RCC 7860 (cell line): Measurements from ENCODE around the gene MLC1.

Experiments used
- DNase-seq: peaks from one replicate; pipeline ENCODE4 v3.0.0-alpha.2; 2015; ENCODE audit warnings: low spot score
- FAIRE-seq: peaks from 2 replicates; lab custom pipeline; 2012; peaks lifted over from hg19 to GRCh38; lab: Jason Lieb, UNC

Gene MLC1

DNA sequence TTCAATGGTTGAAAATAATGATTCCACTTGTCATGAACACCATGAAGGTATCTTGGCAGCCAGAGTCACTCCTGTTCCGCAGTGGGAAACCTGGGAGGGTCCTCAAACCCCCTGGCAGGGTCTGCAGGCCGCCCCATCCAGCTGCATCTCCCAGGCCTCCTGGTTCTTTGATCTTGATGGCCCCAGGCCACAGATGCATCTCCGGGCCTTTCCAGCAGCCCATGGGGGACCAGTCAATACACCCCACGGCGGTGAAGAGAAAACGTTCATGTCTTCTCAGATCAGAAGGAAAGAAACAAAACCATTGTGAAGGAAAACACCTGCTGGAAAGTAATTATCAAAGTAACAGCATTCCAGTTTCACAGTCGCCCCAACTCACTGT, 25.4 kb downstream of the MLC1 start:
- DNase-seq (no peak), FAIRE-seq (no peak)

GRCh38 chr22:50058906-50059880, 26.0 kb downstream of the MLC1 start:
- DNase-seq: no peak
- no peak for FAIRE-seq

DNA sequence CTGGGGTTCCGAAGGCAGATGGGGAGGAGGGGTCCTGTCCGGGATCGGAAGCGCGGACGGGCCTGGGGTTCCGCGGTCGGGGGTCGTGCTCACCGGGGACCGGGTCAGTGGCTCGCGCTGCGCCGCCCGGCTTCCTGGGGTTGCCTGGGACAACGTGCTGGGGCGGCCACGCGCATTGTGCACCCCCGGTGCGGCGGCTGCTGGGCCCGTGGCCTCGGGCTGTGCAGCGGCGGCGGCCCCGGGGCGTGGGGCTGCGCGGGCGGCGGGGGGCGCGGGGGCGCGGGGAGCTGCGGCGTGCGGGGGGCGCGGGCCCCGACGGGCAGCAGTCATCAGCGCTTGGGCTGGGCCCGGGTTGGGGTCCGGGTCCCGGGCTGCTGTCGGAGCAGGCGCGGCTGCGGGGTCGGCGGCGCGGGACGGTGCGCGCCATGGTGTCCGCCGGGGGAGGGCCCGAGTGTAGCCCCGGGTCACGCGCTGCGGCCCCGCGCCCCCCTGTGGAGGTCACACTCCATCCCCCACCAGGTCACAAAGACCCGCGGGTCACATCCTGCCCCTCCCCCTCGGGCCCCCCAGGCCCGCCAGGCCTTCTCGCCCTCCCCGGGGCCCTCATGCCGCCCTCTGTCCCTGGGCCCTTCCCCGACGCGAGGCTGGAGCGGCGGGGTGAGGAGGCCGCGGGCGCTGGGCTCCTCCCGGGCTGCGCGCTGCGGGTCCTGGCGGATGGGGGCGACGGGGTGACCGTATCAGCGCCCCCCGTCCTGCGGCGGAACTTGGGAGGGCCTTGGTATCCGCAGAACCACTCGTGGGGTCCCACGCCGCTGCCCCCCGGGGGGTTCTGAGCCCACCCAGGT, 26.9 kb downstream of the MLC1 start, which contains the start of gene TTLL8:
TTLL8 (minus strand) TSS at position 238 of the 845 bp plus-strand sequence.
- no peak for DNase-seq
- no peak for FAIRE-seq

- FAIRE-seq (no peak), DNase-seq (no peak)
These were observed 27.8 kb downstream of the MLC1 start for GRCh38 chr22:50057278-50058060.

DNA sequence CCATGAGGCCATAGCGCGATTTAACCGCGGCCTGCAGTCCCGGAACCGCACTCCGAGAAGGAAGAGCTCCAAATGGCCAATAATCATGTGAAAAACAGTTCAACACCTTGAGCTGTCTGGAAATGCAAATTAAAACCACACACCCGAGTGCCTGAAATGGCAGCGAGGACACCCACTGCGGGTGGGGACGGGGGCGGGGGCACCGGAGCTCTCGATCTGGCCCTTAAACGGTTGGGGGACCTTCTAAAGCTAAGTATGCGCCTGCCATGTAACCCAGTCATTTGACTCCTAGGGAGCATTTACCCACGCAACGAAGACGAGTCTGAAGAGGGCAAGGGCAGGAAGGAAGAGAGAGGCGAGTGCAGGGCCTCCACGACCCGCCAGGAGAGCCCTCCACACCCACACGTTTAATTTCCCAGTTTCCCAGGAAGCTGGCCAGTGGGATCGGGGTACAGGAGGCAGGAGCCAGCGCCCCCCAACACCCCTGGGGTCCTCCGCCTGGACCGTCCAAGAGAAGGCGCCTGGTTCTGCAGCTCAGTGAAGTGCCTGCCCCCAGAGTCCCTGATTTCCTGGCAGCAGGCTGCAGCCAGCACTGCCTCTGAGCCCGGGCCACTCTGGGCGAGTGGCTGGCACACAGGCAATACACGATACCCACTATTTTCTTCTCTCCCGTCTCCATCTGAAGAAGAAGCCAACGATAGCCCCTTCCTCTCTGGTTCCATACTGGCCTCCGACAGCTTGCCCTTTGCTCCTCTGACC, 28.8 kb downstream of the MLC1 start:
- FAIRE-seq (no peak), DNase-seq (no peak)

- no peak for FAIRE-seq
- DNase-seq: no peak
These were observed 31.4 kb downstream of the MLC1 start for GRCh38 chr22:50053861-50054260.

- DNase-seq: no peak
- no peak for FAIRE-seq
These were observed 33.3 kb downstream of the MLC1 start for GRCh38 chr22:50051930-50052329.

DNA sequence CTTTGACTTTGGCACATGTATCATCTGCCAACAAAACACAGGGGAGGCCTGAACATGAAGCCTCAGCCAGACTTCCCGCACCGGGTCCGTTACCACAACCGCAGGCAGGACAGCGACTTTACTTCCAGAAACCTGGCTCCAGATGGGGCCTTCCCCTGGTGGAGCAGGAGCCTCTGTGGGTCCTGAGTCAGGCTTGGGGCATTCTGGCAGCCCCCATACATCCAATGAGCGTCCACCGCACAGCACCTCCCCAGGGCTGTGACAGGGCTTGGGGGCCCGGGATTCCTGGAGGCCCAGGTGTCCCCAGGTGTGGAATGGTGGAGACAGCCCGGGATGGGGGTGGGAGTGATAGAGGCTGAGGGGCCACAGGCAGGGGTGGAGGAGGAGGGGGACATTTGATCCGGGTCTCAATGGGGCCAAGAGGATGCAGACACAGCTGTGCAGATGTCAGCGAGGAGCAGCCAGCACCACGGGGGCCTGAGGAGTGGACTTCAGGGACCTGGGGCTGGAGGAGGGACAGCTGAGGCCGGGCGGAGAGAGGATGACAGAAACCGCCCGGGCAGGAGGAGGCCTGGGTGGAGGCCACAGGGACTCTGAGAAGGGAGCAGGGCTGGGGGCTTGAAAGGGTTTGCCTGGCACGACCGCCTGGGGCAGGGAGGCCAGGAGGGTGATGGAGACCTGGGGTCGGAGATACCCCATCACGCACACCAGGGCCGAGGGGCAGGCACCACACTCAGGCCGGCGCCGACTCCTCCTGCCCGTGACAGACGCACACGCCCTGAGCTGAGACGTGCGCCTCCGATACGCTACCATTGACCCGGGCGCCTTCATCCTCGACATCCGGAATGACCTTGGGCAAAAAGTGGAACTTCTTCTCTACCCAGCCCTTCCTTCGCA, 35.7 kb downstream of the MLC1 start:
- DNase-seq (no peak), FAIRE-seq (no peak)

DNA sequence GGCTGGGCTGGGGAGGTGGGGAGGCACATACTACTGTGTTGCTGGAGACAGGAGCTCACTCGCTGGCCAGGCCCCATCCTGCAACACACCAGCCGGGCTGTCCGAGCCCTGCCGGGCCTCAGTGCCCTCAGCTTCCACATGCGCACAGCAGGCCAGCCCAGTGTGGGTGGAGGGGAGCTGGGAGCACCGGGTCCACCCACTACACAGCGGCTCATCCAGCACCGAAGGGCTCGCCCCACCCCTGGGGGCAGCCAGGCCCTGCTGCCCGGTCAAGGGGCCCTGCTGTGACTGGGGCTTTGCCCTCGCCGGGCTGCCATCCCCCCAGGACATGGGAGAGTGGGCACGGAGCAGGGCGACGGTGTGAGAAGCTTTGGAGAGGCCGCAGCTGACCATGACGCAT, 36.4 kb downstream of the MLC1 start:
- DNase-seq: no peak

DNA sequence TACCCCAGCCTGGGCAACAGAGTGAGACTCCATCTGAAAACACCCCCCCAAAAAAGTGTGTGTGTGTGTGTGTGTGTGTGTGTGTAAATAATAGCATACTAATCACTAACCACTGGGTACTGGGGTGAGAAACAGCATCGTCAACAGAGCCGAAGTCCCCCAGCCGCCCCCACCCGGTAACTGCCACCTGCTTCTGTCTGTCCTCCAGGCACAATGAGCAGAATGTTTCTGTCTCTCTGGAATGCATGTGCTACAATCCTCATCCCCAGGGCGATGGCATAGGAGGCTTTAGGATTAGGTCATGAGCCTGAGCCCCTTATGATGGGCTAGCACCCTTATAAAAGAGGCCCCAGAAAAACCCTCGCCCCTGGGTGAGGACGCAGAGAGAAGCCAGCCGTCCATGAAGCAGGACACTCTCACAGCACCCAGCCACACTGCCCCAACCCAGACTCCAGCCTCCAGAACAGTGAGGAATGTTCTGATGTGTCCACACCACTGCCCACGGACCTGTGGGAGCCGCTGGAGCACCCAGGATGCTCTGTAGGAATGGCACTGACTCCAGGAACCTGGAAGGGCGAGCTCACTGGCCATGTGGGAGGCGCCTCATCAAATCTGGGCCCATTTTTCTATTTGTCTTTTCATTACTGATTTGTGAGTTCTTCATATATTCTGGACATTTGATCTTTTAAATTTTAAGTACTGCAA, 37.0 kb downstream of the MLC1 start:
- DNase-seq: no peak
- FAIRE-seq: no peak

More for the DNA sequence above, 36.4 kb downstream of the MLC1 start:
- no peak for FAIRE-seq

DNA sequence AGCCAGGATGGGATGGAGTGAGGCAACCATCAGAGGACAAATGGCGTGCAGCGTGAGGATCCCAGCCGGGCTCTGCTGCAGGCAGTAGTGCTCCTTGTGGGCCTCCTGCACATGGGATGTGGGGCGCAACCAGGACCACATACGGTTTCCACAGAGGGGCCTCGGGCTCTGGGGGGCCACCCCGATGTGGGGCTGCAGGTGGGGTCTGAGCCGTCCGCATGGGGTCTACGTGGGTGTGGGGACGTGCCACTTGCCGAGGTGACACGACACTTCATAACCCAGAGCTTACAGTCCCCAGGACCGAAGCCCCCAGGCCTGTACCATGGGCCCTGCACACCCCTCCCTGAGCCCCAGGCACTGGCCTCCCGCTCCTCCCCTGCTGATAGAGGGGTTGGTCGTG, 37.9 kb downstream of the MLC1 start:
- FAIRE-seq: no peak

DNA sequence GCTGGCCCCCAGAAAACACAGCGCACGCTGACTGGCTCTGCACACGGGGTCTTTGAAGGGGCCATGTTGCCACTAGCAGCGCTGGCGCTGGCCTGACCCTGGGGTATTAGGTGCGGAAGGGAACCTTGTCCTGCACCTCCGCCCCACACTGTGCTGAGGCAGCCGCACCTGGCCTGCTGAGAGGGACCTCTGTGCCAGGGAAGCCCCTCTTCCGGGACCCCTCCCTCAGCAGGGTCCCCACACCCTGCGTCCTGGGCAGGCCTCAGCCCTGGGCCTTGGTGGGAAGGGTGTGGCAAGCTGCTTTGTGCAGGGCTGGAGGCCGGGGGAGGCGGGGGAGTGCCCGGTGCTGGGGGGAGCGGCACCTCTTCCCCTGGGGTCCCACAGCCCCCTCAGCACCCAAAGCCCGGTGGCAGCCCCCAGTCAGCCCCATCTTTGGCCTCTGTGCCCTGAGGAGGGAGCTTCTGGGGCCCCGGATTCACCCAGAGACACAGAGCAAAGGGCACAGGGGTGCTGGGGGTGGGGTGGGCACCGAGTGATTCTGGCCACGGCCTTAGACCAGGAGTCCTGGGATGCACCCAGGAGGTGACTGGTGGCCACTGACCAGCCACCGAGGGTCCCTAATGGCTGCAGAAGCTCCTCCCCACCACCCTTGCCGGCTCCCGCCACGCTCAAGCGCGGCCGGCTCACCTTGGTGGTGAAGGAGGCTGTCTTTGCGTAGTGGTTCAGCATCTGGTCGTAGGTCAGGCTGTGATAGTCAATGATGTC, 38.6 kb downstream of the MLC1 start:
- DNase-seq (no peak), FAIRE-seq (no peak)

More for the DNA sequence above, 37.9 kb downstream of the MLC1 start:
- no peak for DNase-seq

DNA sequence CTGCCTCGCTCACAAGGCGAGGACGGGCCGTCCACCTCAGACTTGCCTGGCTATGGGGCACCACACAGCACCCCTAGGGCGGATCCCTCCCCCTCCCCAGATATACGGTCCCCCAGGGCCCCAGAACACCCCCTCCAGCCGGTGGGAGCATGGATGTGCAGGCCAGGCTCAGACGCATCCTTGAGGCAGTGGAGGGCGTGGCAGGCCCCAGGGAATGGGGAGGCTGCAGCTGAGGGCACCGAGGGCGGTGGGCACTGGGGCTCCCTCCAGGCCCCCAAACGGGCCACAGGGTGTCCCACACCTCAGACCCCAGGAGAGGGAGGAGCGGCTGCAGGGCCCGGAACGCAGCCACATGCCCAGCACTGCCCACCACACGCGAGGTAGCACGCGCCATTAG, 39.2 kb downstream of the MLC1 start:
- FAIRE-seq: no peak
- no peak for DNase-seq

DNA sequence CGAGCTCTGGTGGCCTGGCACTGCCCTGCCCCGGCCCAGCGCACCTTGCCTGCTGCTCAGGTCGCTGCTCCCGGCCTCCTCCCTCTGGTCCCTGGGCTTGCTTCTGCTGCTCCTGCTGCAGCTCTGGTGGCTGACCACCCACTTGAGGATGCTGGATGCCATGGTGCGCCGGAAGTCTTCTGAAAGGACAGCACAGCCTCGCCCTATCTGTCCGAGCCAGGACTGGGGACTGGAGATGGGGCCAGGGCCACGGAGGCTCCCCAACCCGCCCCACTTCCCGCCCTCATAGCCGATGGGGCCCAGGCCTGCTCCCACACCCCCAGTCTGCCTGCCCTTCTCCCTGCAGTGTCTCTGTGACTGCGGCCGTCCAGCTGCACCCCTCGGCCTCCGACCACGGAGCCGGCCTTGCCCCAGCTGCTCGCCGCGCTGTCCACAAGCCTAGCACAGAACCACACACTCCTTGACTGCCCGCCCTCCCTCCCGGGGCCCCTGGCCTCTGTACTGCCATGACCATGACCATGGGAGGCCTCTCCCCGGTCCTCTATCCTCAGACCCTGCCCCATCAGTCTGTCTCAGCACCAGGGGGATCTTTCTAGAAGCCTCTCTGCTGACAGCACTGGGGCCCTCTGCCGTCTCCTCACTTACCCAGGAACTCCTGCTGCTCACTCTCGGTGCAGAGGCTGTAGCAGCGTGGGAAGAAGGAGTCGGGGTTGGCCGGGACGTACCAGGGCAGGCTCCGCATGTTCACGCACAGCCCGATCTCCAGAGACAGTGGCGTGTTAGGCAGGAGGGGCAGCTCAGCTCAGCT, 39.8 kb downstream of the MLC1 start:
- FAIRE-seq (no peak), DNase-seq (no peak)

GRCh38 chr22:50044485-50045118, 40.6 kb downstream of the MLC1 start:
- DNase-seq: no peak
- no peak for FAIRE-seq

- FAIRE-seq (no peak), DNase-seq (no peak)
These were observed 43.7 kb downstream of the MLC1 start for GRCh38 chr22:50041361-50042065.
